Activated CD4-positive, alpha-beta T cell treated with anti-CD3 and anti-CD28 coated beads, Interleukin-10, Interleukin-2, amounts not matched to agents 100 ng/mL and 50 ng/mL, durations not matched to agents 16 hours and 8 hours (primary cell): ENCODE results near the gene SLC22A23.

Experiments used
- DNase-seq: peaks from one replicate; pipeline ENCODE4 v3.0.0-alpha.2; 2020

Gene SLC22A23

GRCh38 chr6:3330199-3330598, 126.7 kb downstream of the SLC22A23 start:
- no peak for DNase-seq

GRCh38 chr6:3329393-3330051, 127.3 kb downstream of the SLC22A23 start:
- DNase-seq, result no peak

- DNase-seq, result no peak
Observed at GRCh38 chr6:3328796-3329195, 128.1 kb downstream of the SLC22A23 start.

GRCh38 chr6:3328145-3328544, 128.7 kb downstream of the SLC22A23 start:
- no peak for DNase-seq

- DNase-seq, result no peak
Observed at GRCh38 chr6:3327403-3327802, 129.4 kb downstream of the SLC22A23 start.

GRCh38 chr6:3326981-3327380, 129.9 kb downstream of the SLC22A23 start:
- no peak for DNase-seq

- no peak for DNase-seq
Observed at GRCh38 chr6:3326184-3326971, 130.5 kb downstream of the SLC22A23 start.

- DNase-seq, result no peak
Observed at GRCh38 chr6:3325210-3325609, 131.6 kb downstream of the SLC22A23 start.

- DNase-seq, result peak; percentile 41
Observed at GRCh38 chr6:3324262-3324942, 132.4 kb downstream of the SLC22A23 start.

- no peak for DNase-seq
Observed at GRCh38 chr6:3323696-3324261, 133.1 kb downstream of the SLC22A23 start.

GRCh38 chr6:3323148-3323547, 133.7 kb downstream of the SLC22A23 start:
- no peak for DNase-seq

- DNase-seq, result no peak
Observed at GRCh38 chr6:3322366-3322890, 134.4 kb downstream of the SLC22A23 start.

- DNase-seq, result no peak
Observed at GRCh38 chr6:3321875-3322274, 135.0 kb downstream of the SLC22A23 start.

- DNase-seq, result no peak
Observed at GRCh38 chr6:3321042-3321441, 135.8 kb downstream of the SLC22A23 start.

GRCh38 chr6:3320238-3320811, 136.5 kb downstream of the SLC22A23 start:
- no peak for DNase-seq

GRCh38 chr6:3319610-3320200, 137.1 kb downstream of the SLC22A23 start:
- no peak for DNase-seq

- no peak for DNase-seq
Observed at GRCh38 chr6:3318821-3319540, 137.9 kb downstream of the SLC22A23 start.

GRCh38 chr6:3318226-3318625, 138.6 kb downstream of the SLC22A23 start:
- peak; percentile 37 for DNase-seq

- no peak for DNase-seq
Observed at GRCh38 chr6:3317741-3318211, 139.1 kb downstream of the SLC22A23 start.

GRCh38 chr6:3316818-3317217, 140.0 kb downstream of the SLC22A23 start:
- no peak for DNase-seq

GRCh38 chr6:3316331-3316730, 140.5 kb downstream of the SLC22A23 start:
- DNase-seq, result no peak

GRCh38 chr6:3315841-3316240, 141.0 kb downstream of the SLC22A23 start:
- DNase-seq, result no peak
